H1 (cell line): ENCODE data around the gene DUSP7. TPM values are rescaled to one million over a fixed set of nuclear protein-coding genes. Genes with fewer than 3 reads are reported as not detected.

ENCODE experiments used
- CTCF ChIA-PET: fragments of 300-600 bp; sonication (Branson Sonifier 250); formaldehyde crosslinking; loops from one replicate; lab custom pipeline; 2021; ENCODE audit not compliant: partially characterized antibody; lab: Charles Lee
- POLR2A ChIA-PET: fragments of 300-600 bp; sonication (Branson Sonifier 250); formaldehyde crosslinking; loops from one replicate; lab custom pipeline; 2021; ENCODE audit warnings: inconsistent platforms; ENCODE audit not compliant: partially characterized antibody; lab: Charles Lee
- DNase-seq, 2 experiments: peaks; one replicate each; pipeline versions ENCODE4 v3.0.0 to v3.0.0-alpha.2; 2010 to 2022; ENCODE audit warnings: low spot score in 2 of 2, low read depth in 1 of 2, mixed read lengths in 1 of 2
- FAIRE-seq: peaks from 2 replicates; lab custom pipeline; 2011; peaks lifted over from hg19 to GRCh38; lab: Jason Lieb, UNC
- H2AFZ ChIP-seq: 2 replicates; pipeline ENCODE4 v1.8.1; 2012; ENCODE audit warnings: low read length, inconsistent platforms
- H2AK5ac ChIP-seq: 2 replicates; pipeline ENCODE4 v1.6.1; 2013; ENCODE audit warnings: low read depth, low read length
- H2BK120ac ChIP-seq: replicated peaks from 2 replicates; pipeline ENCODE3; 2013; ENCODE audit warnings: low read depth, low read length, inconsistent platforms
- H2BK12ac ChIP-seq: 2 replicates; pipeline ENCODE4 v1.6.1; 2013; ENCODE audit warnings: low read depth, low read length
- H2BK15ac ChIP-seq: 2 replicates; pipeline ENCODE4 v1.6.1; 2013; ENCODE audit warnings: low read length
- H2BK20ac ChIP-seq: 2 replicates; pipeline ENCODE4 v1.6.1; 2013; ENCODE audit warnings: low read length
- H2BK5ac ChIP-seq: 2 replicates; pipeline ENCODE4 v1.6.1; 2013; ENCODE audit warnings: low read depth, low read length
- H3K14ac ChIP-seq: 2 replicates; pipeline ENCODE4 v1.6.1; 2013; ENCODE audit warnings: inconsistent platforms; ENCODE audit not compliant: insufficient read length
- H3K18ac ChIP-seq: 2 replicates; pipeline ENCODE4 v1.6.1; 2013; ENCODE audit warnings: low read length; ENCODE audit errors: extremely low read depth
- H3K23ac ChIP-seq: 2 replicates; pipeline ENCODE4 v1.6.1; 2013; ENCODE audit warnings: inconsistent platforms; ENCODE audit not compliant: insufficient read length
- H3K23me2 ChIP-seq: 2 replicates; pipeline ENCODE4 v1.6.1; 2013; ENCODE audit warnings: low read depth, low read length
- H3K27ac ChIP-seq: 2 replicates; pipeline ENCODE4 v1.6.1; 2011; ENCODE audit warnings: low read depth, low read length, inconsistent platforms
- H3K27me3 ChIP-seq, 4 experiments: replicated peaks in 1 of 4; 1 replicate in 1 of 4; 2 replicates in 3 of 4; pipeline versions ENCODE4 v1.6.1 to v1.8.1; 2011 to 2013; ENCODE audit warnings: low read length in 3 of 4, mild to moderate bottlenecking in 3 of 4, inconsistent platforms in 2 of 4, mixed read lengths in 2 of 4, moderate library complexity in 1 of 4; ENCODE audit not compliant: control insufficient read depth in 3 of 4, insufficient read depth in 3 of 4; ENCODE audit errors: extremely low read depth in 1 of 4
- H3K36me3 ChIP-seq, 4 experiments: 2 replicates each; pipeline versions ENCODE4 v1.6.1 to v1.8.1; 2011 to 2013; ENCODE audit warnings: mild to moderate bottlenecking in 4 of 4, low read length in 3 of 4, moderate library complexity in 2 of 4, control low read depth in 1 of 4, inconsistent platforms in 1 of 4; ENCODE audit not compliant: insufficient read depth in 4 of 4, control insufficient read depth in 2 of 4
- H3K4ac ChIP-seq: replicated peaks from 2 replicates; pipeline ENCODE3; 2013; ENCODE audit warnings: low read length, low read depth, mixed read lengths, inconsistent platforms; ENCODE audit not compliant: insufficient read length
- H3K4me1 ChIP-seq, 4 experiments: replicated peaks in 1 of 4; 1 replicate in 1 of 4; 2 replicates in 3 of 4; pipeline versions ENCODE4 v1.6.1 to v1.8.1; 2011 to 2013; ENCODE audit warnings: low read length in 3 of 4, inconsistent platforms in 2 of 4, mixed read lengths in 1 of 4; ENCODE audit not compliant: insufficient read depth in 4 of 4, control insufficient read depth in 3 of 4
- H3K4me2 ChIP-seq, 2 experiments: 2 replicates each; pipeline versions ENCODE4 v1.6.1 to v1.8.1; 2011 to 2013; ENCODE audit warnings: low read depth in 2 of 2, low read length in 2 of 2, control low read depth in 1 of 2, inconsistent platforms in 1 of 2, mild to moderate bottlenecking in 1 of 2; ENCODE audit not compliant: insufficient read depth in 1 of 2
- H3K4me3 ChIP-seq, 4 experiments: fragments of 200-600, 300-600 bp in 1 of 4; sonication (generic), shearing (Covaris generic), sonication (Bioruptor Twin) in 1 of 4; 2 replicates each; pipeline versions ENCODE4 v1.5.1 to v1.8.1; 2011 to 2016; ENCODE audit warnings: low read length in 4 of 4, low read depth in 3 of 4, control low read depth in 2 of 4, inconsistent platforms in 2 of 4, mild to moderate bottlenecking in 2 of 4, mixed read lengths in 1 of 4, moderate library complexity in 1 of 4; ENCODE audit not compliant: insufficient read depth in 2 of 4; ENCODE audit errors: extremely low read depth in 1 of 4
- H3K56ac ChIP-seq: replicated peaks from 2 replicates; pipeline ENCODE3; 2013; ENCODE audit warnings: low read depth, mild to moderate bottlenecking, mixed read lengths, low read length, inconsistent platforms; ENCODE audit not compliant: insufficient read length
- H3K79me1 ChIP-seq: 2 replicates; pipeline ENCODE4 v1.6.1; 2013; ENCODE audit warnings: low read depth, low read length, control low read depth
- H3K79me2 ChIP-seq, 2 experiments: 2 replicates each; pipeline versions ENCODE4 v1.6.1 to v1.8.1; 2012 to 2013; ENCODE audit warnings: low read length in 2 of 2, mild to moderate bottlenecking in 2 of 2, inconsistent platforms in 1 of 2; ENCODE audit not compliant: insufficient read depth in 2 of 2, control insufficient read depth in 1 of 2
- H3K9ac ChIP-seq, 4 experiments: replicated peaks in 1 of 4; 1 replicate in 1 of 4; 2 replicates in 3 of 4; pipeline versions ENCODE4 v1.6.1 to v1.8.1; 2011 to 2013; ENCODE audit warnings: low read depth in 3 of 4, low read length in 3 of 4, control low read depth in 2 of 4, mild to moderate bottlenecking in 2 of 4, moderate library complexity in 2 of 4, inconsistent platforms in 1 of 4; ENCODE audit errors: extremely low read depth in 1 of 4
- H3K9me3 ChIP-seq, 2 experiments: 2 replicates each; pipeline versions ENCODE4 v1.6.1 to v1.8.1; 2012 to 2013; ENCODE audit warnings: mild to moderate bottlenecking in 2 of 2, moderate library complexity in 2 of 2, control low read depth in 1 of 2, inconsistent platforms in 1 of 2, low read depth in 1 of 2, low read length in 1 of 2, mixed read lengths in 1 of 2; ENCODE audit not compliant: insufficient read depth in 2 of 2
- H4K20me1 ChIP-seq, 2 experiments: replicated peaks in 1 of 2; 2 replicates each; pipeline versions ENCODE3 to v1.8.1; 2011 to 2013; ENCODE audit warnings: inconsistent platforms in 2 of 2, low read length in 2 of 2, mild to moderate bottlenecking in 1 of 2; ENCODE audit not compliant: insufficient read depth in 2 of 2, control insufficient read depth in 1 of 2
- H4K5ac ChIP-seq: 2 replicates; pipeline ENCODE4 v1.6.1; 2013; ENCODE audit warnings: low read length, low read depth, mixed read lengths, inconsistent platforms; ENCODE audit not compliant: insufficient read length
- H4K8ac ChIP-seq: 2 replicates; pipeline ENCODE4 v1.8.0; 2013; ENCODE audit warnings: mild to moderate bottlenecking, moderate library complexity, low read length, inconsistent platforms; ENCODE audit not compliant: insufficient read depth; ENCODE audit errors: extremely low read depth
- H4K91ac ChIP-seq: replicated peaks from 2 replicates; pipeline ENCODE3; 2013; ENCODE audit warnings: low read length, mixed read lengths, inconsistent platforms; ENCODE audit not compliant: insufficient read length
- KDM1A ChIP-seq: fragments of 200-600, 300-600 bp; sonication (generic); IDR thresholded peaks from 2 replicates; pipeline ENCODE4 v1.7.1; 2016; ENCODE audit warnings: mild to moderate bottlenecking, low read length, borderline replicate concordance
- MAFK ChIP-seq: IDR thresholded peaks from 2 replicates; pipeline ENCODE4 v1.6.1; 2012; ENCODE audit warnings: low read depth, mild to moderate bottlenecking, improper control_type of control experiment, low read length
- RNF2 ChIP-seq: fragments of 200-900, 300-1000 bp; sonication (generic); IDR thresholded peaks from 2 replicates; pipeline ENCODE4 v1.7.1; 2016; ENCODE audit warnings: borderline replicate concordance, low read depth, mild to moderate bottlenecking, antibody characterized with exemption, low read length; ENCODE audit not compliant: poor library complexity, severe bottlenecking; ENCODE audit errors: missing control alignments
- RXRA ChIP-seq: IDR thresholded peaks from 2 replicates; pipeline ENCODE4 v1.6.1; 2011; ENCODE audit warnings: low read depth, mild to moderate bottlenecking, low read length, moderate library complexity; ENCODE audit not compliant: insufficient read depth
- YY1 ChIP-seq: IDR thresholded peaks from 2 replicates; pipeline ENCODE4 v1.6.1; 2011; ENCODE audit warnings: low read depth, mild to moderate bottlenecking, low read length
- WGBS, 2 experiments: shearing (Covaris generic) in 1 of 2; methylation state at CpG; one replicate each; pipeline versions ENCODE4 v1.1.6 to v1.1.7; 2013 to 2015; ENCODE audit warnings: low lambda C conversion rate in 2 of 2, mixed read lengths in 2 of 2, inconsistent platforms in 1 of 2, low coverage in 1 of 2, missing lambda C conversion rate in 1 of 2; ENCODE audit not compliant: insufficient replicate concordance in 2 of 2, insufficient coverage in 1 of 2, insufficient read length in 1 of 2; ENCODE audit errors: extremely low coverage in 1 of 2, missing lambda C conversion rate in 1 of 2; 5-methylcytosine and 5-hydroxymethylcytosine counted together
- polyA plus RNA-seq, 7 experiments: library from polyadenylated mRNA; depleted of rRNA in 3 of 7; stranded (reverse) in 5 of 7; unstranded in 2 of 7; fragments of >200 nt in 5 of 7; fragments of 200-250 nt in 2 of 7; gene quantifications; 1 replicate in 5 of 7; 2 replicates in 1 of 7; 4 replicates in 1 of 7; pipeline versions ENCODE4 v1.2.1 to v1.2.3, GENCODE V29; 2011 to 2013; ENCODE audit warnings: missing spikeins in 2 of 7, mixed read lengths in 2 of 7
- total RNA-seq: library from RNA; stranded (reverse); fragmentation: NEBNext Ultra II Directional; extraction: Animal tissue kit (Norgen Biotek cat#: 25700); gene quantifications from 2 replicates; pipeline ENCODE4 v1.2.1, GENCODE V29; 2021
- TF ChIP-seq, protein P1 (sequence below): IDR thresholded peaks from 2 replicates; pipeline ENCODE4 v1.6.1; 2011; ENCODE audit warnings: low read depth, mild to moderate bottlenecking, low read length; ENCODE audit not compliant: insufficient read depth

The DUSP7 gene
- total and polyA plus RNA-seq, 2 of the 8 experiments (the other 6 are each of a cell fraction or from before 2014, with no cell fraction given) = 19.4 to 24.9 TPM

DNA sequence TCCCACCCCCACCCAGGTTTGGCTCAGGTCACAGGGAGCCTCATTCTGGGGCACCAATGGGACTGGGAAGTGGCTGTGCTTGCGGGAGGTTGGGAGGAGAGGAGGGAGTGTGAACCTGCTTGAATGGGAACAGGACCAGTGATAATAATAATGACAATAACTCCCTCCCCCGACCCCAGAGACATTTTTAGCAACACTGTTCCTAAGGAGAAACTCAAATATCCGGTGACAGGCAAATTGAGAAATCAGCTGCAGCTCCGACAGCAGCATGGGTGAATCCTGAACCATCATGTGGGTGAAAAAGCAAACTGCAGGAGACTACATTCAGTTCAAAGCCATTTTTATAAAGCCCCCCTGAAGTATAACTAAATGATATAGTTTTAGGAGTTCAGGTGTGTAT, 49.1 kb downstream of the DUSP7 start:
- H3K4ac ChIP-seq = no peak overlapping the region
- no peak for DNase-seq
- H3K56ac ChIP-seq = no peak overlapping the region
- no peak overlapping the region for H2BK120ac ChIP-seq
- ChIA-PET CTCF (interaction anchor here (0.6 to 24.7 kb wide), 14 partner anchors 10 to 271 kb away, joined by 3 to 984 read pairs (median 4); partner anchors contain the start of genes ABHD14B, DUSP7 and WDR82), POLR2A (interaction anchor here (0.6 to 7.2 kb wide), 6 partner anchors 14 to 222 kb away, joined by 3 to 95 read pairs (median 4); partner anchors contain the start of gene RPL29)
- no peak overlapping the region for H3K14ac ChIP-seq
- peaks cover 7% of the 10 kb centered on the region; the same call in 1 of the 2 replicates for H3K23me2 ChIP-seq
- H3K79me1 ChIP-seq = no peaks in the 10 kb centered on the region
- H3K4me2 ChIP-seq = no peak overlapping the region; a peak in 1 of 4 replicates
- no peak overlapping the region for H4K8ac ChIP-seq
- no peak overlapping the region for H2BK15ac ChIP-seq
- H2AFZ ChIP-seq = no peak overlapping the region
- H3K18ac ChIP-seq = no peak overlapping the region
- peaks cover 0 to 1% of the 10 kb centered on the region in 2 experiments for H4K20me1 ChIP-seq
- no peak overlapping the region for H4K91ac ChIP-seq
- H3K4me1 ChIP-seq = peaks cover 8 to 41% (median 29%) of the 10 kb centered on the region in 4 experiments
- H3K36me3 ChIP-seq = no peaks in the 10 kb centered on the region
- H2BK5ac ChIP-seq = no peak overlapping the region
- H3K9ac ChIP-seq = no peak overlapping the region; a peak in 1 of 7 replicates
- H3K23ac ChIP-seq = no peak overlapping the region
- no peak overlapping the region for H2BK12ac ChIP-seq
- H3K4me3 ChIP-seq = no peak overlapping the region
- no peak overlapping the region for H2AK5ac ChIP-seq
- no peak overlapping the region for H3K27ac ChIP-seq
- no peak for FAIRE-seq
- H3K79me2 ChIP-seq = no peaks in the 10 kb centered on the region
- no peak overlapping the region for H2BK20ac ChIP-seq
- WGBS, 2 experiments = 53% methylated on average over 4 of the region's 4 CpGs; no CpG with 5 or more reads in 1 of the 2 experiments
- no peaks in the 10 kb centered on the region for H3K9me3 ChIP-seq
- H4K5ac ChIP-seq = no peak overlapping the region
- no peaks in the 10 kb centered on the region; a peak in 3 of 7 replicates for H3K27me3 ChIP-seq
- no peak for TF ChIP-seq RXRA
- TF ChIP-seq RNF2 = no peak
- no peak for TF ChIP-seq YY1
- TF ChIP-seq, protein P1, sequence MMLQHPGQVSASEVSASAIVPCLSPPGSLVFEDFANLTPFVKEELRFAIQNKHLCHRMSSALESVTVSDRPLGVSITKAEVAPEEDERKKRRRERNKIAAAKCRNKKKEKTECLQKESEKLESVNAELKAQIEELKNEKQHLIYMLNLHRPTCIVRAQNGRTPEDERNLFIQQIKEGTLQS = no peak
- no peak for TF ChIP-seq MAFK
- no peak for TF ChIP-seq KDM1A
